Tibial nerve (tissue), 4 donors: Measurements from ENCODE around the gene TNFRSF25.

ENCODE experiments used
- CTCF ChIP-seq, 5 experiments: fragments of 200-600 bp in 3 of 5; fragments of 450-650 bp in 2 of 5; sonication (generic) in 3 of 5; IDR thresholded peaks; one replicate each; pipeline ENCODE4 v1.5.1; 2016 to 2019; ENCODE audit warnings: antibody characterized with exemption in 5 of 5, mild to moderate bottlenecking in 3 of 5, moderate library complexity in 2 of 5
- EP300 ChIP-seq, 2 donors: sonication (generic); formaldehyde crosslinking; IDR thresholded peaks; one replicate each; pipeline ENCODE4 v1.6.1; 2017; ENCODE audit warnings: antibody characterized with exemption in 2 of 2, mild to moderate bottlenecking in 1 of 2
- POLR2A ChIP-seq, 2 donors: fragments of 450-650 bp; IDR thresholded peaks; one replicate each; pipeline ENCODE4 v1.6.1; 2017; ENCODE audit warnings: antibody characterized with exemption in 2 of 2, mild to moderate bottlenecking in 2 of 2, moderate library complexity in 2 of 2

- no peak for TF ChIP-seq CTCF (IDR thresholded peaks at IDR 0.05)
- no peak for TF ChIP-seq POLR2A (IDR thresholded peaks at IDR 0.05)
- TF ChIP-seq EP300 (IDR thresholded peaks at IDR 0.05), result no peak
Observed at GRCh38 chr1:6508816-6509189, 42.8 kb upstream of the TNFRSF25 start.
